Activated CD8-positive, alpha-beta T cell treated with anti-CD3 and anti-CD28 coated beads, Interleukin-2, amount 10 ng/mL, durations not matched to agents 7 days and 5 days (primary cell): Measurements from ENCODE around the gene ATP9B. TPM values are rescaled to one million over a fixed set of nuclear protein-coding genes. Genes with fewer than 3 reads are reported as not detected.
"Not testable (repeated sequence)": the region's sequence is repeated elsewhere in the genome, so short reads cannot be mapped to it uniquely, and the experiment has no call there.

Experiments
- ATAC-seq: fragments of 150-1000 bp; cut with Tn5 transposase; one replicate; pipeline ENCODE4 v1.10.0; 2021; ENCODE audit warnings: moderate library complexity
- CTCF ChIA-PET: fragments of 350-600 bp; sonication (Branson Sonifier 250); formaldehyde crosslinking; loops from one replicate; lab custom pipeline; 2021; ENCODE audit warnings: antibody characterized with exemption; lab: Charles Lee
- POLR2A ChIA-PET: fragments of 350-600 bp; sonication (Branson Sonifier 250); formaldehyde crosslinking; loops from one replicate; lab custom pipeline; 2021; ENCODE audit warnings: antibody characterized with exemption; lab: Charles Lee
- DNase-seq: peaks from one replicate; pipeline ENCODE4 v3.0.0-alpha.2; 2020
- H3K27ac Mint-ChIP-seq: one replicate; pipeline ENCODE4 v1.8.0; 2021; ENCODE audit warnings: mild to moderate bottlenecking, mixed read lengths
- H3K27me3 Mint-ChIP-seq: one replicate; pipeline ENCODE4 v1.8.0; 2021; ENCODE audit warnings: low read depth, mixed read lengths
- H3K36me3 Mint-ChIP-seq: one replicate; pipeline ENCODE4 v1.8.0; 2021; ENCODE audit warnings: low read depth, mixed read lengths
- H3K4me1 Mint-ChIP-seq: one replicate; pipeline ENCODE4 v1.8.0; 2021; ENCODE audit warnings: low read depth, mixed read lengths
- H3K4me3 Mint-ChIP-seq: one replicate; pipeline ENCODE4 v1.8.0; 2021; ENCODE audit warnings: mild to moderate bottlenecking, mixed read lengths
- H3K9me3 Mint-ChIP-seq: one replicate; pipeline ENCODE4 v1.8.0; 2022; ENCODE audit warnings: mixed read lengths; ENCODE audit not compliant: insufficient read depth
- total RNA-seq, 2 experiments: library from RNA; stranded (reverse); gene quantifications; one replicate each; pipeline ENCODE4 v1.2.3, GENCODE V29; 2021

ATP9B gene
- total RNA-seq, 2 experiments from 2014 or later, result 24.8 to 27.3 TPM

GRCh38 chr18:79156327-79156726 lies 87.1 kb downstream of the ATP9B start:
- Mint-ChIP-seq H3K27ac (no peak overlapping the region), H3K36me3 (peaks cover 22% of the 10 kb centered on the region), H3K4me1 (peaks cover 6% of the 10 kb centered on the region), H3K9me3 (no peaks in the 10 kb centered on the region), H3K27me3 (no peaks in the 10 kb centered on the region), H3K4me3 (no peak overlapping the region)
- DNase-seq (no peak), ATAC-seq (no peak)
- POLR2A ChIA-PET, result no interaction called here
- CTCF ChIA-PET, result no interaction called here

GRCh38 chr18:79164706-79165105 lies 95.5 kb downstream of the ATP9B start:
- H3K4me3 Mint-ChIP-seq, result no peak overlapping the region
- no peaks in the 10 kb centered on the region for H3K9me3 Mint-ChIP-seq
- ChIA-PET POLR2A (interaction anchor here (0.6 kb wide), 1 partner anchor 43 kb away, joined by 4 read pairs; no protein-coding TSS in a partner anchor), CTCF (no interaction called here)
- H3K27me3 Mint-ChIP-seq, result no peaks in the 10 kb centered on the region
- no peaks in the 10 kb centered on the region for H3K4me1 Mint-ChIP-seq
- peaks cover 10% of the 10 kb centered on the region for H3K36me3 Mint-ChIP-seq
- DNase-seq (no peak), ATAC-seq (no peak)
- H3K27ac Mint-ChIP-seq, result no peak overlapping the region

GRCh38 chr18:79166702-79167101 lies 97.5 kb downstream of the ATP9B start:
- Mint-ChIP-seq H3K27me3 (no peaks in the 10 kb centered on the region), H3K4me3 (no peak overlapping the region), H3K36me3 (peaks cover 10% of the 10 kb centered on the region), H3K9me3 (no peaks in the 10 kb centered on the region), H3K27ac (no peak overlapping the region), H3K4me1 (no peaks in the 10 kb centered on the region)
- DNase-seq, result no peak
- no peak for ATAC-seq
- ChIA-PET CTCF (no interaction called here), POLR2A (interaction anchor here (0.6 kb wide), 1 partner anchor 110 kb away, joined by 3 read pairs; no protein-coding TSS in a partner anchor)

DNA sequence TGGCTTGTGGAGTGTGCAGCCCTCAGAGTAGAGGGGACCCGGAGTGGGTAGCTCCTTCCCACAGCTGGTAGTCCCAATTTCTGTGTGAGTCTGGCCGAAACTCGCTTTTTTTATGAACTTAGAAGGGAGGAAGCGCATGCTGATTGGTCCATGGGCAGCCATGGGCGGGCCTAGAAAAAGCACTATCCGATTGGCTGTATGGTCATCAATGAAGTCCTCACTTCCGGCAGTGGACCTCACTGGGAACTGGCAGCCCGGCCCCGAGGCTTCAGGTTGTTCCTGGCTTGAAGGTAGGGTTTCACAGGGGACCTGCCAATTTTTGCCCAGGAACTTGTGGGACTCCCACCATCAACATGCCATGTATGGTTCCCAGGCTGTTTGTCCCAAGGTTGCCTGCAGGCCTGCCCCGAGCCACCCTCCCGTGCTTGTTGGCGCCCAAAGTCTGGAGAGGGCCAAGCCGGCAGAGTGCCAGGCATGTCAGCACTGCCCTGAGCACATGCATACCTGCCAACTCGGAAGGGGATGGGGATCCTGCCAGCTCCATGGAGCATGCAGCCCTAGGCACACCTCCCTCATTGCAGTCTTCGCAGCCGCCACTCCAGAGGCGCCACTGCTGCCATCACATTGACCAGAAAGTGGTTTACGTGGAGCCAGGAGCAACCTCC lies 98.5 kb downstream of the ATP9B start:
- Mint-ChIP-seq H3K27me3 (no peaks in the 10 kb centered on the region), H3K9me3 (no peaks in the 10 kb centered on the region), H3K27ac (no peak overlapping the region), H3K4me3 (no peak overlapping the region), H3K36me3 (peaks cover 10% of the 10 kb centered on the region), H3K4me1 (no peaks in the 10 kb centered on the region)
- ChIA-PET CTCF (no interaction called here), POLR2A (no interaction called here)
- ATAC-seq (no peak), DNase-seq (no peak)

DNA sequence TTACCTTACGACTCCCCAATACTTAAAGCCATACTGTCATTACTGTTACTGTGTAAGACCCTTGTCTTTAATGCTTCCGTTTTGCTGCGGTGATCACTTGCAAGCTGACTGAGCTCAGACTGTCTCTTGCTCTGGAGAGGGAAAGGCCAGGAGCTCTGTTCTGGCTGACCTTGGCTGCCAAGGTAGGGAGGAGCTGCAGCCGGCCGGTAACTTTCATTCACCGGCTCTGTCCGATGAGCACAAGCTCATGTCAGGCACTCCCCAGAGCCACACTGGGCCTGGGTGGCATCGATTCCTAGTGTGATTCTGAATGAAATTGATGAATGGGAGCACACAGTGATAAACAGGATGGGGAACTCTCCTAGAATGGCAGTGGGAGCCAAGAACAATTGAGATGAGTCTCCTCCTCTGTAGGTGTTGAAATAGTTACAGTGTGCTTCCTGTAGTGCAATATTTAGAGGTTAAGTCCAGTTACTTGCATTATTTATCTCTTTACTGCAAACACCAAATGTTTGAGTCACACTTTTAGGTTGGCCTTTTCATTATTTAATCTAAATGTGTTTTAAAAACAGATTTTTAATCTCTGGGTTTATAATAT lies 100.9 kb downstream of the ATP9B start:
- CTCF ChIA-PET, result no interaction called here
- POLR2A ChIA-PET, result no interaction called here
- Mint-ChIP-seq H3K27ac (no peak overlapping the region), H3K9me3 (no peaks in the 10 kb centered on the region), H3K27me3 (no peaks in the 10 kb centered on the region), H3K4me3 (no peak overlapping the region), H3K4me1 (no peaks in the 10 kb centered on the region), H3K36me3 (peaks cover 15% of the 10 kb centered on the region)
- ATAC-seq (no peak), DNase-seq (no peak)

- H3K4me1 Mint-ChIP-seq, H3K27me3 Mint-ChIP-seq, DNase-seq, H3K27ac Mint-ChIP-seq, H3K36me3 Mint-ChIP-seq, POLR2A ChIA-PET, H3K4me3 Mint-ChIP-seq, H3K9me3 Mint-ChIP-seq, CTCF ChIA-PET, ATAC-seq: not testable (repeated sequence)
Measured at GRCh38 chr18:79172331-79172730, 103.1 kb downstream of the ATP9B start.

DNA sequence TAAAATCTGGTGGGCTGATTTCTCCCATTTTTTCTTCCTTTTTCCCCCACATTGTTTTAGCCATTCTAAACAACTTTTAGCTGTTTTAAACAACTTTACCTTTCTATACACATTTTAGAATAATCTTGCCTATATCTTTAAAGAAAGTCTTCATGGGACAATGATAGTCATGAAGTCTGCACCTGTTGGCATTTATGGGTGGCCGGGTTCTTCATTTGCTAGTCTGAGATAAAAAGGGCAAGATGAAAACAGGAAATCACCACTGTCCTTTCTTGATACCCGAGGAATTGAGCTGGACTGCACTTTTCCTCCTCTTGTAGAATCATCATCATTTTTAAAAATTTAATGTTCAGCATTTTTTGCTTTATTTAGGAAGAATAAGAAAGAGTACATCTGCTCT lies 104.5 kb downstream of the ATP9B start:
- Mint-ChIP-seq H3K27me3 (no peaks in the 10 kb centered on the region), H3K4me3 (no peak overlapping the region), H3K27ac (no peak overlapping the region), H3K9me3 (no peaks in the 10 kb centered on the region), H3K4me1 (no peaks in the 10 kb centered on the region), H3K36me3 (peaks cover 4% of the 10 kb centered on the region)
- CTCF ChIA-PET, result no interaction called here
- DNase-seq (no peak), ATAC-seq (no peak)
- POLR2A ChIA-PET, result no interaction called here

- H3K27ac Mint-ChIP-seq, result no peak overlapping the region
- no peaks in the 10 kb centered on the region for H3K9me3 Mint-ChIP-seq
- H3K4me3 Mint-ChIP-seq, result no peak overlapping the region
- H3K4me1 Mint-ChIP-seq, result no peaks in the 10 kb centered on the region
- DNase-seq (no peak), ATAC-seq (no peak)
- H3K36me3 Mint-ChIP-seq, result peaks cover 8% of the 10 kb centered on the region
- CTCF ChIA-PET, result no interaction called here
- POLR2A ChIA-PET, result no interaction called here
- H3K27me3 Mint-ChIP-seq, result no peaks in the 10 kb centered on the region
Measured at GRCh38 chr18:79178113-79178531, 108.9 kb downstream of the ATP9B start.

DNA sequence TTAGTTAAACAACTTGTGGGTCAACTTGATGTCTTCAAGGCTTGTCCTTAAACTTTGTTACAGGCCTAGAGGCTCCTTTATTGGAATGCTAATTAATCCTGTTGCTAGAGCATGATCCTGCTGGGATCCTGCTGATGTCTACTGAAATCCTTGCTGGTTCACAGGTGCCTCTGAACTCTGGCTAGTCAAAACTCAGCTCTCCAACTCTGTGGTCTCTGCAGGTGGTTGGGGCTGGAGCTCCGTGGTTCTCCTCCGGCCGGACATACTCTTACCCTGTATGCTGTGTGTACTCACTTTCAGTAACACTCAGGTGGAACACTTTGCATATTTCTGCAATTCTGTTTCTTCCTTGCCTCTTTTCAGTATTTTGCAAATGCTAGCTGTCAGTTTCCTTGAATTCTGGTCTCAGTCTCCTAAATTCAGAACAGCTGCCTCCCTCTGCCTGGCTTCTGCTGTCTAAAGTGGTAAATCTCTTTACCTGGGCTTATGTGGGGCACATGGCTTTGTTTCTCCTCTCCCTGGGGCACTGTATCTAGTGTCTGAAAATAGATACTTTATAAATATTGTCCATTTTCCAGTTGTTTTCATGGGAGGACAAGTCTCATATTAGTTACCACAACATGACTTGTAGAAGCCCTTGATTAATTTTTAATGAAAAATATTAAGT lies 113.0 kb downstream of the ATP9B start:
- CTCF ChIA-PET, result no interaction called here
- no peak overlapping the region for H3K27ac Mint-ChIP-seq
- H3K27me3 Mint-ChIP-seq, result no peaks in the 10 kb centered on the region
- POLR2A ChIA-PET, result no interaction called here
- H3K4me3 Mint-ChIP-seq, result no peak overlapping the region
- H3K4me1 Mint-ChIP-seq, result no peaks in the 10 kb centered on the region
- H3K9me3 Mint-ChIP-seq, result no peaks in the 10 kb centered on the region
- ATAC-seq (no peak), DNase-seq (no peak)
- H3K36me3 Mint-ChIP-seq, result peaks cover 4% of the 10 kb centered on the region

DNA sequence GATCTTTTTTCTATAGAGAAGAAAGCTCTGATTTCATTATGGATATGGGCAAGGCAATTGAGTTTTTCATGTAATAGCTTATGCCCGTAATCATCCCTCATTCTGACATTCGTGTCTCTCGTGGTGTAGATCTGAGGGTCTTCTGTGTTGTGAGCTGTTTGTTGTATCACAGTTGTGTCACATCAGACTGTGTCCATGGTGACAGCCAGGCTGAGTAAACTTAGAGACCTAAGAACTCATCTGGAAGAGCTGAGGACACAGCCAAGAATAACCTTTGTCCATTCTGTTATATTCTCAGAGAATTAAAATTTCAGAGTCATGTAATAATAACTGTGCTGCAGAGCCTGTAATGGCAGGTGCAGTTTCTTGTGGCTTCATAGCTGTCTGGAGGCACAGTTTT lies 116.5 kb downstream of the ATP9B start:
- no peaks in the 10 kb centered on the region for H3K9me3 Mint-ChIP-seq
- ATAC-seq, result no peak
- DNase-seq, result no peak
- no peaks in the 10 kb centered on the region for H3K27me3 Mint-ChIP-seq
- POLR2A ChIA-PET, result no interaction called here
- CTCF ChIA-PET, result no interaction called here
- no peak overlapping the region for H3K27ac Mint-ChIP-seq
- H3K4me1 Mint-ChIP-seq, result peaks cover 5% of the 10 kb centered on the region
- peaks cover 4% of the 10 kb centered on the region for H3K36me3 Mint-ChIP-seq
- H3K4me3 Mint-ChIP-seq, result no peak overlapping the region

- Mint-ChIP-seq H3K4me1 (peaks cover 5% of the 10 kb centered on the region), H3K9me3 (no peaks in the 10 kb centered on the region), H3K36me3 (peaks cover 4% of the 10 kb centered on the region), H3K4me3 (no peak overlapping the region), H3K27me3 (no peaks in the 10 kb centered on the region), H3K27ac (no peak overlapping the region)
- ATAC-seq, result no peak
- no peak for DNase-seq
- POLR2A ChIA-PET, result no interaction called here
- CTCF ChIA-PET, result no interaction called here
Measured at GRCh38 chr18:79186649-79187048, 117.5 kb downstream of the ATP9B start.

- H3K4me1 Mint-ChIP-seq, result peaks cover 5% of the 10 kb centered on the region
- peaks cover 4% of the 10 kb centered on the region for H3K36me3 Mint-ChIP-seq
- no peak overlapping the region for H3K4me3 Mint-ChIP-seq
- CTCF ChIA-PET, result no interaction called here
- H3K27ac Mint-ChIP-seq, result no peak overlapping the region
- POLR2A ChIA-PET, result no interaction called here
- H3K27me3 Mint-ChIP-seq, result no peaks in the 10 kb centered on the region
- no peaks in the 10 kb centered on the region for H3K9me3 Mint-ChIP-seq
- DNase-seq (no peak), ATAC-seq (no peak)
Measured at GRCh38 chr18:79187532-79188277, 118.5 kb downstream of the ATP9B start.
